ENCODE results near the gene DRAM1. TPM values are rescaled to one million over a fixed set of nuclear protein-coding genes. Genes with fewer than 3 reads are reported as not detected.

The DRAM1 gene
- total and polyA plus RNA-seq, 9 of the 15 experiments (the other 6 are each of a cell fraction or from before 2014, with no cell fraction given): 1.4 to 4.3 (median 2.7) TPM

GRCh38 chr12:101902641-101903040 is 25.3 kb downstream of the DRAM1 start:
- ChIA-PET POLR2A (interaction anchor here (1.0 to 2.6 kb wide), 2 partner anchors 10 to 11 kb away, joined by 4 to 7 read pairs; no protein-coding TSS in a partner anchor), CTCF (ENCODE audit: low intra/inter-chr PET ratio) (no interaction called here)
- no peak for FAIRE-seq
- H3K9ac ChIP-seq (ENCODE audit: insufficient read depth in 1 of 2, low read depth in 2 of 2, low read length in 2 of 2): no peak overlapping the region
- H3K4me3 ChIP-seq: no peak overlapping the region
- no peaks in the 10 kb centered on the region for H3K9me3 ChIP-seq (replicated peaks; ENCODE audit: control insufficient read depth, insufficient read depth, low read depth, low read length)
- H3K9me1 ChIP-seq (ENCODE audit: control insufficient read depth, insufficient read depth, low read length): no peaks in the 10 kb centered on the region
- no peaks in the 10 kb centered on the region; a peak in 1 of 5 replicates for H3K4me1 ChIP-seq (replicated peaks in 1 of 2; ENCODE audit: control insufficient read depth in 2 of 2, insufficient read depth in 2 of 2, low read length in 2 of 2)
- H2AFZ ChIP-seq (ENCODE audit: low read depth, low read length): peak overlapping the region; percentile 2; the same call in 1 of the 2 replicates
- in situ Hi-C loops (cut with MboI) (no loop called here), intact Hi-C loops (cut with micrococcal nuclease) (no loop called here)
- BruUV-seq (replicated peaks): no TSS peak
- H4K20me1 ChIP-seq (replicated peaks; ENCODE audit: control insufficient read depth, insufficient read depth, low read length): no peaks in the 10 kb centered on the region
- no peaks in the 10 kb centered on the region for H3K36me3 ChIP-seq (ENCODE audit: control insufficient read depth, insufficient read depth, low read length)
- no peaks in the 10 kb centered on the region for H3K79me2 ChIP-seq (ENCODE audit: control insufficient read depth, insufficient read depth, low read length)
- peak in 1 of 4 experiments; percentile 33 for DNase-seq (ENCODE audit: extremely low read depth in 1 of 4, low spot score in 3 of 4)
- peak; percentile 63 for ATAC-seq
- no peak overlapping the region for H3K27ac ChIP-seq (ENCODE audit: extremely low read depth, low read depth, low read length)
- H3K4me2 ChIP-seq (ENCODE audit: insufficient read depth, low read length): no peak overlapping the region
- H3K27me3 ChIP-seq (ENCODE audit: control insufficient read depth in 2 of 2, insufficient read depth in 2 of 2, low read length in 2 of 2): no peaks in the 10 kb centered on the region
- WGBS (ENCODE audit: insufficient coverage, low coverage, missing lambda C conversion rate): 10% methylated on average over 2 of the region's 8 CpGs
- TF ChIP-seq HDAC6 (IDR thresholded peaks at IDR 0.05; ENCODE audit: low read depth, low read length) (no peak), C11orf30 (IDR thresholded peaks at IDR 0.05; ENCODE audit: low read depth) (no peak), NONO (IDR thresholded peaks at IDR 0.05; ENCODE audit: low read depth in 2 of 2, low read length in 1 of 2) (no peak), ZNF146 (CRISPR knock-in tag; IDR thresholded peaks at IDR 0.05; ENCODE audit: unreplicated experiment) (no peak), TRIM24 (IDR thresholded peaks at IDR 0.05) (peak in 1 of 2 experiments; percentile 25; a peak in 1 of 4 replicates), ZNF699 (CRISPR knock-in tag; IDR thresholded peaks at IDR 0.05; ENCODE audit: insufficient replicate concordance) (no peak), TOE1 (IDR thresholded peaks at IDR 0.05; ENCODE audit: borderline replicate concordance) (no peak), TOE1 (CRISPR knock-in tag; IDR thresholded peaks at IDR 0.05; ENCODE audit: borderline replicate concordance, low read depth) (no peak), TFAM (CRISPR knock-in tag; conservative IDR thresholded peaks at IDR 0.05) (no peak), DPF2 (IDR thresholded peaks at IDR 0.05) (peak; percentile 66), PCBP2 (IDR thresholded peaks at IDR 0.05; ENCODE audit: low read depth, low read length, poor library complexity, severe bottlenecking) (no peak), TAL1 (IDR thresholded peaks at IDR 0.05) (peak; percentile 41; the same call in 1 of the 2 replicates), HMBOX1 (IDR thresholded peaks at IDR 0.05) (peak; percentile 76), SMARCA4 (IDR thresholded peaks at IDR 0.05) (peak; percentile 41; the same call in 1 of the 2 replicates), FUS (optimal IDR thresholded peaks at IDR 0.05; ENCODE audit: low read depth, low read length) (no peak), MEIS2 (IDR thresholded peaks at IDR 0.05; ENCODE audit: partially characterized antibody) (peak; percentile 60), NFE2 (IDR thresholded peaks at IDR 0.05; ENCODE audit: low read depth) (peak; percentile 60), CREM (IDR thresholded peaks at IDR 0.05; ENCODE audit: low read depth) (peak; percentile 49; the same call in 1 of the 2 replicates), L3MBTL2 (IDR thresholded peaks at IDR 0.05) (no peak), CBFA2T2 (conservative IDR thresholded peaks at IDR 0.05) (peak; percentile 21; the same call in 1 of the 2 replicates), ELF4 (CRISPR knock-in tag; IDR thresholded peaks at IDR 0.05) (0 out of 2 replicates have a peak, but pooled peaks have one; percentile 36)
- TF ChIP-seq, protein P1, sequence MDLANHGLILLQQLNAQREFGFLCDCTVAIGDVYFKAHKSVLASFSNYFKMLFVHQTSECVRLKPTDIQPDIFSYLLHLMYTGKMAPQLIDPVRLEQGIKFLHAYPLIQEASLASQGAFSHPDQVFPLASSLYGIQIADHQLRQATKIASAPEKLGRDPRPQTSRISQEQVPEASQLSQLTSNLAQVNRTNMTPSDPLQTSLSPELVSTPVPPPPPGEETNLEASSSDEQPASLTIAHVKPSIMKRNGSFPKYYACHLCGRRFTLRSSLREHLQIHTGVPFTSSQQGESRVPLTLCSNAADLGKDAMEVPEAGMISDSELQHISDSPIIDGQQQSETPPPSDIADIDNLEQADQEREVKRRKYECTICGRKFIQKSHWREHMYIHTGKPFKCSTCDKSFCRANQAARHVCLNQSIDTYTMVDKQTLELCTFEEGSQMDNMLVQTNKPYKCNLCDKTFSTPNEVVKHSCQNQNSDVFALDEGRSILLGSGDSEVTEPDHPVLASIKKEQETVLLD (IDR thresholded peaks at IDR 0.05): no peak
- TF ChIP-seq, protein P2, sequence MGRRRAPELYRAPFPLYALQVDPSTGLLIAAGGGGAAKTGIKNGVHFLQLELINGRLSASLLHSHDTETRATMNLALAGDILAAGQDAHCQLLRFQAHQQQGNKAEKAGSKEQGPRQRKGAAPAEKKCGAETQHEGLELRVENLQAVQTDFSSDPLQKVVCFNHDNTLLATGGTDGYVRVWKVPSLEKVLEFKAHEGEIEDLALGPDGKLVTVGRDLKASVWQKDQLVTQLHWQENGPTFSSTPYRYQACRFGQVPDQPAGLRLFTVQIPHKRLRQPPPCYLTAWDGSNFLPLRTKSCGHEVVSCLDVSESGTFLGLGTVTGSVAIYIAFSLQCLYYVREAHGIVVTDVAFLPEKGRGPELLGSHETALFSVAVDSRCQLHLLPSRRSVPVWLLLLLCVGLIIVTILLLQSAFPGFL (CRISPR knock-in tag; IDR thresholded peaks at IDR 0.05): no peak

All from K562 (cell line).